Bronchial epithelial cell (primary cell): ENCODE data around the gene TTYH2. TPM values are rescaled to one million over a fixed set of nuclear protein-coding genes. Genes with fewer than 3 reads are reported as not detected.
"Not testable (repeated sequence)": the region's sequence is repeated elsewhere in the genome, so short reads cannot be mapped to it uniquely, and the experiment has no call there.

Experiments used
- DNase-seq: peaks from one replicate; pipeline ENCODE4 v3.0.0-alpha.2; 2010; ENCODE audit warnings: low read depth
- FAIRE-seq: peaks from 2 replicates; lab custom pipeline; 2011; peaks lifted over from hg19 to GRCh38; lab: Jason Lieb, UNC
- H3K27me3 ChIP-seq: 2 replicates; pipeline ENCODE4 v1.5.1; 2011; ENCODE audit warnings: low read length; ENCODE audit not compliant: control insufficient read depth, insufficient read depth
- H3K36me3 ChIP-seq: 2 replicates; pipeline ENCODE4 v1.5.1; 2011; ENCODE audit warnings: low read length; ENCODE audit not compliant: control insufficient read depth, insufficient read depth
- H3K4me3 ChIP-seq: 2 replicates; pipeline ENCODE4 v1.5.1; 2011; ENCODE audit warnings: mild to moderate bottlenecking, low read depth, low read length, control low read depth
- CTCF ChIP-seq: IDR thresholded peaks from 2 replicates; pipeline ENCODE4 v1.5.1; 2011; ENCODE audit warnings: mild to moderate bottlenecking, moderate library complexity, low read length, control low read depth, inconsistent platforms; ENCODE audit not compliant: insufficient read depth, severe bottlenecking
- total RNA-seq: library from RNA; depleted of rRNA; stranded (reverse); fragments of >200 nt; gene quantifications from 2 replicates; pipeline ENCODE4 v1.2.1, GENCODE V29; 2014

The TTYH2 gene
- total RNA-seq, 1 donor from 2014 or later, result 2.4 TPM

GRCh38 chr17:74182041-74182723 is 31.2 kb upstream of the TTYH2 start:
- DNase-seq, result no peak
- no peak overlapping the region for H3K4me3 ChIP-seq
- no peaks in the 10 kb centered on the region for H3K36me3 ChIP-seq
- peaks cover 4% of the 10 kb centered on the region for H3K27me3 ChIP-seq
- no peak for TF ChIP-seq CTCF
- FAIRE-seq, result peak; percentile 75

- H3K27me3 ChIP-seq, result peaks cover 4% of the 10 kb centered on the region
- no peaks in the 10 kb centered on the region for H3K36me3 ChIP-seq
- FAIRE-seq (no peak), DNase-seq (no peak)
- no peak overlapping the region for H3K4me3 ChIP-seq
- no peak for TF ChIP-seq CTCF
Observed at GRCh38 chr17:74183411-74183810, 30.0 kb upstream of the TTYH2 start.

GRCh38 chr17:74185571-74186185 is 27.7 kb upstream of the TTYH2 start:
- TF ChIP-seq CTCF, result no peak
- peaks cover 2% of the 10 kb centered on the region for H3K27me3 ChIP-seq
- no peak for DNase-seq
- FAIRE-seq, result no peak
- no peaks in the 10 kb centered on the region for H3K36me3 ChIP-seq
- H3K4me3 ChIP-seq, result no peak overlapping the region

- H3K4me3 ChIP-seq, result no peak overlapping the region
- H3K36me3 ChIP-seq, result no peaks in the 10 kb centered on the region
- TF ChIP-seq CTCF, result no peak
- peaks cover 2% of the 10 kb centered on the region for H3K27me3 ChIP-seq
- FAIRE-seq (peak; percentile 97), DNase-seq (no peak)
Observed at GRCh38 chr17:74186498-74186897, 26.9 kb upstream of the TTYH2 start.

GRCh38 chr17:74187761-74188160 is 25.6 kb upstream of the TTYH2 start:
- Histone ChIP-seq H3K36me3 (no peaks in the 10 kb centered on the region), H3K27me3 (no peaks in the 10 kb centered on the region), H3K4me3 (no peak overlapping the region)
- FAIRE-seq, result no peak
- DNase-seq, result no peak
- TF ChIP-seq CTCF, result no peak

GRCh38 chr17:74188687-74189086 is 24.7 kb upstream of the TTYH2 start:
- not testable (repeated sequence) for H3K4me3 ChIP-seq, H3K27me3 ChIP-seq, FAIRE-seq

More at GRCh38 chr17:74188687-74189086, 24.7 kb upstream of the TTYH2 start:
- DNase-seq, H3K36me3 ChIP-seq: not testable (repeated sequence)
